K562 (cell line): Measurements from ENCODE around the gene NRXN3. TPM values are rescaled to one million over a fixed set of nuclear protein-coding genes. Genes with fewer than 3 reads are reported as not detected.

ENCODE experiments used
- ATAC-seq: fragments of 200-7000 bp; cut with Tn5 transposase; 3 replicates; pipeline ENCODE4 v1.9.1; 2020; ENCODE audit warnings: moderate library complexity
- BruUV-seq: library from RNA; stranded (reverse); fragments of 400-500 nt; replicated peaks from 2 replicates; lab custom pipeline; 2021; lab: Mats Ljungman, UMichigan
- CTCF ChIA-PET: fragments of 300-600 bp; formaldehyde crosslinking; extraction: SDS; loops from one replicate; lab custom pipeline; 2021; ENCODE audit warnings: low intra/inter-chr PET ratio; lab: Yijun Ruan, JAX
- POLR2A ChIA-PET: fragments of 300-600, 350-650 bp; sonication (Branson Sonifier 250); formaldehyde crosslinking; extraction: SDS; loops from one replicate; lab custom pipeline; 2021; ENCODE audit warnings: antibody characterized with exemption, inconsistent platforms; lab: Yijun Ruan, JAX
- DNase-seq, 4 experiments: peaks; one replicate each; pipeline versions ENCODE4 v3.0.0 to v3.0.0-alpha.2; 2011 to 2018; ENCODE audit warnings: low spot score in 3 of 4, mixed read lengths in 3 of 4; ENCODE audit errors: extremely low read depth in 1 of 4
- FAIRE-seq: peaks from 2 replicates; lab custom pipeline; 2011; peaks lifted over from hg19 to GRCh38; lab: Jason Lieb, UNC
- H2AFZ ChIP-seq: 2 replicates; pipeline ENCODE4 v1.6.0; 2011; ENCODE audit warnings: low read depth, low read length, control low read depth, inconsistent platforms
- H3K27ac ChIP-seq: fragments of 200-600 bp; 3 replicates; pipeline ENCODE4 v1.8.0; 2011; ENCODE audit warnings: low read depth, mild to moderate bottlenecking, control low read depth, inconsistent platforms, low read length, moderate library complexity, mixed read lengths; ENCODE audit errors: extremely low read depth
- H3K27me3 ChIP-seq, 2 experiments: fragments of 300-600 bp in 1 of 2; 2 replicates in 1 of 2; 3 replicates in 1 of 2; pipeline versions ENCODE4 v1.6.0 to v1.8.0; 2011; ENCODE audit warnings: inconsistent platforms in 2 of 2, low read length in 2 of 2, mild to moderate bottlenecking in 1 of 2, mixed read lengths in 1 of 2, moderate library complexity in 1 of 2; ENCODE audit not compliant: control insufficient read depth in 2 of 2, insufficient read depth in 2 of 2
- H3K36me3 ChIP-seq: fragments of 300-600 bp; 3 replicates; pipeline ENCODE4 v1.8.0; 2011; ENCODE audit warnings: mild to moderate bottlenecking, low read length, inconsistent platforms; ENCODE audit not compliant: control insufficient read depth, insufficient read depth
- H3K4me1 ChIP-seq, 2 experiments: fragments of 200-600 bp in 1 of 2; replicated peaks in 1 of 2; 2 replicates in 1 of 2; 3 replicates in 1 of 2; pipeline versions ENCODE4 v1.5.1 to v1.8.0; 2011; ENCODE audit warnings: inconsistent platforms in 2 of 2, low read length in 2 of 2, mild to moderate bottlenecking in 1 of 2, mixed read lengths in 1 of 2, moderate library complexity in 1 of 2; ENCODE audit not compliant: control insufficient read depth in 2 of 2, insufficient read depth in 2 of 2
- H3K4me2 ChIP-seq: 2 replicates; pipeline ENCODE4 v1.6.1; 2011; ENCODE audit warnings: low read length, control low read depth, inconsistent platforms, mixed read lengths; ENCODE audit not compliant: insufficient read depth
- H3K4me3 ChIP-seq: fragments of 200-600 bp; sonication (generic), shearing (Covaris generic); 2 replicates; pipeline ENCODE4 v1.5.1; 2016; ENCODE audit warnings: control low read depth, inconsistent platforms
- H3K79me2 ChIP-seq: fragments of 200-600 bp; 3 replicates; pipeline ENCODE4 v1.8.0; 2011; ENCODE audit warnings: low read length, inconsistent platforms; ENCODE audit not compliant: control insufficient read depth, insufficient read depth
- H3K9ac ChIP-seq, 2 experiments: 2 replicates each; pipeline versions ENCODE4 v1.6.0 to v1.6.1; 2011; ENCODE audit warnings: low read depth in 2 of 2, low read length in 2 of 2, control low read depth in 1 of 2, inconsistent platforms in 1 of 2, mild to moderate bottlenecking in 1 of 2, mixed read lengths in 1 of 2; ENCODE audit not compliant: insufficient read depth in 1 of 2
- H3K9me1 ChIP-seq: one replicate; pipeline ENCODE4 v1.6.0; 2011; ENCODE audit warnings: inconsistent platforms, mild to moderate bottlenecking, low read length, moderate library complexity; ENCODE audit not compliant: control insufficient read depth, insufficient read depth
- H3K9me3 ChIP-seq: replicated peaks from 2 replicates; pipeline ENCODE4 v1.5.1; 2011; ENCODE audit warnings: low read depth, low read length, inconsistent platforms; ENCODE audit not compliant: control insufficient read depth, insufficient read depth
- H4K20me1 ChIP-seq: replicated peaks from 2 replicates; pipeline ENCODE4 v1.6.1; 2011; ENCODE audit warnings: low read length, inconsistent platforms, mixed read lengths; ENCODE audit not compliant: control insufficient read depth, insufficient read depth
- FOXA3 ChIP-seq, 2 experiments: fragments of 450-650 bp in 1 of 2; sonication (generic) in 1 of 2; formaldehyde crosslinking; IDR thresholded peaks in 1 of 2; conservative IDR thresholded peaks in 1 of 2; 2 replicates each; pipeline versions ENCODE4 v1.4.0 to v1.8.0; 2020 to 2022; ENCODE audit warnings: mild to moderate bottlenecking in 2 of 2, missing genetic modification reagents in 1 of 2
- FUS ChIP-seq: fragments of 200-400 bp; formaldehyde crosslinking; optimal IDR thresholded peaks from 2 replicates; pipeline ENCODE3; 2017; ENCODE audit warnings: low read depth, low read length
- NCOA2 ChIP-seq, 2 experiments: fragments of 450-650 bp; IDR thresholded peaks; 2 replicates each; pipeline ENCODE4 v1.6.1; 2018; ENCODE audit warnings: mild to moderate bottlenecking in 2 of 2, moderate library complexity in 1 of 2; ENCODE audit not compliant: partially characterized antibody in 2 of 2
- RBBP5 ChIP-seq: fragments of 200-600 bp; sonication (generic); IDR thresholded peaks from 2 replicates; pipeline ENCODE4 v1.6.1; 2012; ENCODE audit warnings: borderline replicate concordance, mild to moderate bottlenecking, low read length, control low read depth, inconsistent platforms; ENCODE audit not compliant: insufficient read depth, poor library complexity, severe bottlenecking
- SMARCB1 ChIP-seq: IDR thresholded peaks from 2 replicates; pipeline ENCODE4 v1.6.1; 2011; ENCODE audit warnings: improper control_type of control experiment, low read depth; ENCODE audit not compliant: insufficient read length
- SREBF1 ChIP-seq: fragments of 150-350 bp; IDR thresholded peaks from 2 replicates; pipeline ENCODE4 v1.6.1; 2014; ENCODE audit warnings: antibody characterized with exemption, low read depth, low read length, borderline replicate concordance
- ZBTB17 ChIP-seq: fragments of 450-650 bp; formaldehyde crosslinking; IDR thresholded peaks from 2 replicates; pipeline ENCODE4 v1.4.0; 2020; ENCODE audit warnings: mild to moderate bottlenecking
- ZNF24 ChIP-seq: fragments of 450-650 bp; IDR thresholded peaks from 2 replicates; pipeline ENCODE4 v1.6.1; 2016
- ZNF324 ChIP-seq: fragments of 250-450 bp; sonication (Bioruptor Pico); IDR thresholded peaks from 2 replicates; pipeline ENCODE4 v1.4.0; 2020; ENCODE audit warnings: mild to moderate bottlenecking
- WGBS: fragments of 100-300 bp; shearing (Covaris generic); methylation state at CpG from one replicate; pipeline ENCODE4 v1.1.6; 2016; ENCODE audit warnings: low coverage, mixed read lengths; ENCODE audit not compliant: insufficient coverage; ENCODE audit errors: missing lambda C conversion rate; 5-methylcytosine and 5-hydroxymethylcytosine counted together
- in situ Hi-C: fragments of 300-500 bp; cut with MboI; formaldehyde crosslinking; loops from 4 replicates; pipeline ENCODE4 v1.15.0; 2018; ENCODE audit warnings: inconsistent platforms, mixed read lengths
- intact Hi-C: fragments of 100-400 bp; cut with micrococcal nuclease; formaldehyde crosslinking; loops from 2 replicates; pipeline ENCODE4 v1.14.2; 2022
- polyA plus RNA-seq, 8 experiments: library from polyadenylated mRNA; depleted of rRNA in 4 of 8; stranded (reverse) in 5 of 8; unstranded in 3 of 8; fragments of >200 nt; fragmentation: Nextera tagmentation in 2 of 8; fragmentation: Illumina TruSeq in 1 of 8; extraction: Ambion mirVana in 2 of 8; extraction: Trizol in 1 of 8; gene quantifications; 2 replicates each; pipeline versions ENCODE4 v1.2.1 to v1.2.3, GENCODE V29; 2011 to 2014; ENCODE audit warnings: inconsistent platforms in 1 of 8, missing spikeins in 1 of 8
- total RNA-seq, 7 experiments: library from RNA; depleted of rRNA in 6 of 7; stranded (reverse); fragments of >200 nt in 6 of 7; fragmentation: Illumina TruSeq in 2 of 7; extraction: Trizol in 2 of 7; gene quantifications; 2 replicates each; pipeline versions ENCODE4 v1.2.1 to v1.2.3, GENCODE V29; 2011 to 2021; ENCODE audit warnings: low replicate concordance in 1 of 7
- TF ChIP-seq, protein P1 (sequence below): fragments of 250-450 bp; sonication (Bioruptor Pico); IDR thresholded peaks from 2 replicates; pipeline ENCODE4 v1.4.0; 2020; ENCODE audit warnings: borderline replicate concordance

The NRXN3 gene
- total and polyA plus RNA-seq, 9 of the 15 experiments (the other 6 are each of a cell fraction or from before 2014, with no cell fraction given) = 0.09 TPM; not detected in 8

DNA sequence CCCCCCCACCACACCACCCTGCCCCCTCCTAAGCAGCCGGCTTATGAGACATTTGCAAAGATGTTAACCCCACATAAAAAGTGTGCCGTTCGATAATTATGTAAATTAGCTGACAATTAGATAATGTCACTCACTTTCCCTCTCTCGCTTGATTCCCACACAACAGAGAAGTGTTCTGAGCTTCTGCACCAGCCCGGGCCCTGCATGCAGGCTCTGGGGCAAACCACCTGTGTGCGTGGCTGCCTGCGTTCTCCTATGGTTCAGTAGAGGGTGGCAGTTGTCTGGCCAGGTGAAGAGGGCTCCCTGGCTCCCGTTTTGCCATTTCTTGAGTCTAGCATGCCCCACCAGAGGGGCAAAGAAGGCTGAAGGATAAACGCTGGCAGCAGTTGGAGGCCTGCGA lies 68.0 kb downstream of the NRXN3 start:
- Histone ChIP-seq H3K36me3 (no peaks in the 10 kb centered on the region), H3K27ac (no peak overlapping the region), H3K4me1 (no peaks in the 10 kb centered on the region), H3K9me1 (no peaks in the 10 kb centered on the region), H3K79me2 (no peaks in the 10 kb centered on the region), H3K4me3 (no peak overlapping the region), H3K9ac (no peak overlapping the region), H4K20me1 (no peaks in the 10 kb centered on the region), H3K9me3 (no peaks in the 10 kb centered on the region), H3K27me3 (peaks cover 0 to 4% of the 10 kb centered on the region in 2 experiments; a peak in 2 of 5 replicates), H3K4me2 (no peak overlapping the region), H2AFZ (no peak overlapping the region)
- in situ Hi-C loops (no loop called here), intact Hi-C loops (no loop called here)
- 0% methylated on average over 8 of the region's 10 CpGs for WGBS
- FAIRE-seq (no peak), ATAC-seq (no peak), DNase-seq (no peak)
- POLR2A ChIA-PET = no interaction called here
- CTCF ChIA-PET = no interaction called here
- BruUV-seq = no TSS peak
- TF ChIP-seq SREBF1 (no peak), RBBP5 (no peak), ZNF24 (no peak), FOXA3 (CRISPR knock-in tag; conservative IDR thresholded peaks at IDR 0.05 in 1 of 2, IDR thresholded peaks at IDR 0.05 in 1 of 2) (no peak), FUS (no peak), NCOA2 (IDR thresholded peaks at IDR 0.05; ENCODE audit: partially characterized antibody in 2 of 2) (no peak), ZBTB17 (CRISPR knock-in tag) (no peak), ZNF324 (CRISPR knock-in tag) (no peak), SMARCB1 (no peak)
- TF ChIP-seq, protein P1, sequence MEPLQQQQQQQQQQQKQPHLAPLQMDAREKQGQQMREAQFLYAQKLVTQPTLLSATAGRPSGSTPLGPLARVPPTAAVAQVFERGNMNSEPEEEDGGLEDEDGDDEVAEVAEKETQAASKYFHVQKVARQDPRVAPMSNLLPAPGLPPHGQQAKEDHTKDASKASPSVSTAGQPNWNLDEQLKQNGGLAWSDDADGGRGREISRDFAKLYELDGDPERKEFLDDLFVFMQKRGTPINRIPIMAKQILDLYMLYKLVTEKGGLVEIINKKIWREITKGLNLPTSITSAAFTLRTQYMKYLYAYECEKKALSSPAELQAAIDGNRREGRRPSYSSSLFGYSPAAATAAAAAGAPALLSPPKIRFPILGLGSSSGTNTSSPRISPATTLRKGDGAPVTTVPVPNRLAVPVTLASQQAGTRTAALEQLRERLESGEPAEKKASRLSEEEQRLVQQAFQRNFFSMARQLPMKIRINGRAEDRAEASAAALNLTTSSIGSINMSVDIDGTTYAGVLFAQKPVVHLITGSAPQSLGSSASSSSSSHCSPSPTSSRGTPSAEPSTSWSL (CRISPR knock-in tag) = no peak
